HepG2 (cell line): Measurements from ENCODE around the gene ACER3. TPM values are rescaled to one million over a fixed set of nuclear protein-coding genes. Genes with fewer than 3 reads are reported as not detected.

Experiments
- CREB3 ChIP-seq: sonication (generic); formaldehyde crosslinking; IDR thresholded peaks from 2 replicates; pipeline ENCODE4 v1.5.0; 2020; ENCODE audit warnings: missing genetic modification reagents
- ZNF407 ChIP-seq: sonication (generic); formaldehyde crosslinking; IDR thresholded peaks from one replicate; pipeline ENCODE4 v1.5.1; 2020; ENCODE audit warnings: mild to moderate bottlenecking, missing genetic modification reagents; ENCODE audit errors: not compliant biosample characterization
- ZNF607 ChIP-seq: sonication (generic); formaldehyde crosslinking; IDR thresholded peaks from 2 replicates; pipeline ENCODE4 v1.5.1; 2020; ENCODE audit warnings: missing genetic modification reagents, mild to moderate bottlenecking, borderline replicate concordance
- ZNF770 ChIP-seq: sonication (generic); formaldehyde crosslinking; IDR thresholded peaks from 2 replicates; pipeline ENCODE4 v1.5.0; 2020; ENCODE audit warnings: mild to moderate bottlenecking, missing genetic modification reagents
- ZNF790 ChIP-seq: sonication (generic); formaldehyde crosslinking; IDR thresholded peaks from 2 replicates; pipeline ENCODE4 v1.8.0; 2022; ENCODE audit warnings: missing genetic modification reagents, mild to moderate bottlenecking, borderline replicate concordance
- ZSCAN20 ChIP-seq: sonication (generic); formaldehyde crosslinking; IDR thresholded peaks from 2 replicates; pipeline ENCODE4 v1.4.0; 2020; ENCODE audit warnings: missing genetic modification reagents, mild to moderate bottlenecking, borderline replicate concordance
- polyA plus RNA-seq, 8 experiments: library from polyadenylated mRNA; depleted of rRNA in 3 of 8; stranded (reverse) in 7 of 8; unstranded in 1 of 8; fragments of >200 nt; fragmentation: Illumina TruSeq in 4 of 8; extraction: Trizol in 4 of 8; gene quantifications; 2 replicates each; pipeline versions ENCODE4 v1.2.1 to v1.2.3, GENCODE V29; 2011 to 2016; ENCODE audit warnings: low read depth in 4 of 8, missing spikeins in 1 of 8, mixed read lengths in 1 of 8; ENCODE audit not compliant: insufficient read depth in 1 of 8
- total RNA-seq, 5 experiments: library from RNA; depleted of rRNA; stranded (reverse); fragments of >200 nt; fragmentation: Illumina TruSeq; extraction: Trizol; gene quantifications; 2 replicates each; pipeline ENCODE4 v1.2.3, GENCODE V29; 2016; ENCODE audit warnings: low read depth in 1 of 5

Gene ACER3
- total and polyA plus RNA-seq, 2 of the 13 experiments (the other 11 are each of a cell fraction or from before 2014, with no cell fraction given): 6.0 to 9.8 TPM

- no peak for TF ChIP-seq ZSCAN20 (CRISPR knock-in tag)
- TF ChIP-seq ZNF407: no peak
- TF ChIP-seq ZNF607 (CRISPR knock-in tag): no peak
- no peak for TF ChIP-seq ZNF790
- TF ChIP-seq ZNF770 (CRISPR knock-in tag): no peak
- TF ChIP-seq CREB3 (CRISPR knock-in tag): no peak
Observed at GRCh38 chr11:76880314-76880713, 19.6 kb downstream of the ACER3 start (continued).
